ENCODE results near the gene SLC20A1.

Gene SLC20A1

DNA sequence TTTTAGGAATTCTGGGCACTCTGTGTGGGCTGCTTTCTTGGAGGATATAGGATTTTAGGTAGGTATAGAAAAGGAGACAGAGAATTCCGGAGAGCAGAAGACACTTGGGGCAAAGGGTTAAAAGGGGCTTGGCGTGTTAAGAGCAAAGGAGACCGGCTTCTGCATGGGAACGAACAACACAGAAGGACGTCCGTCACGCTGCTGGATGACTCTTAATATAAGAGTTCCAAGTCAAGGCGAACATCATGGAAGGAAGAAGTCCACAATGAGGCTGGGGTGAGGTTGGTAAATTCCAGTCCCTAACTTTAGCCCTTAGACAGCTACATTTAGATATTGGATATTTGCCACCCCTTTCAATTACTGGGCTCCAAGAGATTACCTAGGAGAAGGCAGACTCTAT is 15.9 kb upstream of the SLC20A1 start:
- in situ Hi-C loops (cut with MboI; ENCODE audit: low sequenced_read_pairs, unreplicated experiment) = loop anchor here (10.0 kb wide), 2 partner anchors 95 to 315 kb away; partner anchors contain the start of gene NT5DC4
- TF ChIP-seq, protein P1, sequence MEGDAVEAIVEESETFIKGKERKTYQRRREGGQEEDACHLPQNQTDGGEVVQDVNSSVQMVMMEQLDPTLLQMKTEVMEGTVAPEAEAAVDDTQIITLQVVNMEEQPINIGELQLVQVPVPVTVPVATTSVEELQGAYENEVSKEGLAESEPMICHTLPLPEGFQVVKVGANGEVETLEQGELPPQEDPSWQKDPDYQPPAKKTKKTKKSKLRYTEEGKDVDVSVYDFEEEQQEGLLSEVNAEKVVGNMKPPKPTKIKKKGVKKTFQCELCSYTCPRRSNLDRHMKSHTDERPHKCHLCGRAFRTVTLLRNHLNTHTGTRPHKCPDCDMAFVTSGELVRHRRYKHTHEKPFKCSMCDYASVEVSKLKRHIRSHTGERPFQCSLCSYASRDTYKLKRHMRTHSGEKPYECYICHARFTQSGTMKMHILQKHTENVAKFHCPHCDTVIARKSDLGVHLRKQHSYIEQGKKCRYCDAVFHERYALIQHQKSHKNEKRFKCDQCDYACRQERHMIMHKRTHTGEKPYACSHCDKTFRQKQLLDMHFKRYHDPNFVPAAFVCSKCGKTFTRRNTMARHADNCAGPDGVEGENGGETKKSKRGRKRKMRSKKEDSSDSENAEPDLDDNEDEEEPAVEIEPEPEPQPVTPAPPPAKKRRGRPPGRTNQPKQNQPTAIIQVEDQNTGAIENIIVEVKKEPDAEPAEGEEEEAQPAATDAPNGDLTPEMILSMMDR (IDR thresholded peaks at IDR 0.05; ENCODE audit: borderline replicate concordance, control extremely low read depth, extremely low read depth, insufficient read depth, missing control alignments) = no peak
- no peak for DNase-seq (ENCODE audit: low spot score)

DNA sequence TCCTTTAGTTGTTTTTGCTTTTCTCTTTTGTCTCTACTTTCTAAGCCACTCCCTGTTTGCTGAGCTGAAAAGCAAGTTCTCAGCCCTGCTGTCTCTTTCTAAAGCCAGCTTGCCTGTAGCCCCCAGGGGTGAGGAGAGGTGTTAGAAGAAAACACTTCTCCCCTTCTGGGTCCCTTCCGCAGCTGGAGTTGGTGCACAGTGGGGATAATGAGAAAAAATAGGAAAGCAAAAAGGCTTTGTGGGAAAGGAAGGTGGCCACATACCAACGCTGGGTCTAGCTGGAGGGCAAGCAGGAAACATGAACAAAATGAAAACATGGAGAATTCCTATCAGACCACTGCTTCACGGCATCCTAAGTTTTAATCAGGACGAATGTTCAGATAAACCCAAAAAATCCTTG is 15.5 kb upstream of the SLC20A1 start:
- in situ Hi-C loops (cut with MboI; ENCODE audit: low sequenced_read_pairs, unreplicated experiment) = no loop called here
- DNase-seq (ENCODE audit: low spot score) = no peak
- TF ChIP-seq, protein P1 (IDR thresholded peaks at IDR 0.05; ENCODE audit: borderline replicate concordance, control extremely low read depth, extremely low read depth, insufficient read depth, missing control alignments) = no peak

DNA sequence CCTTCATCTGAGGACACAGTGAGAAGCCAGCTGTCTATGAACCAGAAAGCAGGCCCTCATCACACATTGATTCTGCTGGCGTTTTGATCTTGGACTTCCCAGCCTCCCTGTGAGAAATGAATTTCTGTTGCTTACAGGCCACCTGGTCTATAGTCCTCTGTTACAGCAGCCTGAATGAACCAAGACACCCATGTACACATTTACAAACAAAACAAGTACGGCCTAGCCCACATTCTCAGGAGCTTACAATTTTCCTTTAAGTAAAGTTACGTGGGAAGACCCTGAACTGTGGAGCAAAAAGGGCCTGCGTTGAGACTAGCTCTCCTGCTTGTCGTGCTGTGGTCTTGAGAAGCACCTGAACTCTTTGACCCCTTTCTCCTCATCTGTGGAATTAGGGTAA is 12.0 kb upstream of the SLC20A1 start:
- no peak for DNase-seq (ENCODE audit: low spot score)
- TF ChIP-seq, protein P1 (IDR thresholded peaks at IDR 0.05; ENCODE audit: borderline replicate concordance, control extremely low read depth, extremely low read depth, insufficient read depth, missing control alignments) = no peak
- in situ Hi-C loops (cut with MboI; ENCODE audit: low sequenced_read_pairs, unreplicated experiment) = no loop called here

DNA sequence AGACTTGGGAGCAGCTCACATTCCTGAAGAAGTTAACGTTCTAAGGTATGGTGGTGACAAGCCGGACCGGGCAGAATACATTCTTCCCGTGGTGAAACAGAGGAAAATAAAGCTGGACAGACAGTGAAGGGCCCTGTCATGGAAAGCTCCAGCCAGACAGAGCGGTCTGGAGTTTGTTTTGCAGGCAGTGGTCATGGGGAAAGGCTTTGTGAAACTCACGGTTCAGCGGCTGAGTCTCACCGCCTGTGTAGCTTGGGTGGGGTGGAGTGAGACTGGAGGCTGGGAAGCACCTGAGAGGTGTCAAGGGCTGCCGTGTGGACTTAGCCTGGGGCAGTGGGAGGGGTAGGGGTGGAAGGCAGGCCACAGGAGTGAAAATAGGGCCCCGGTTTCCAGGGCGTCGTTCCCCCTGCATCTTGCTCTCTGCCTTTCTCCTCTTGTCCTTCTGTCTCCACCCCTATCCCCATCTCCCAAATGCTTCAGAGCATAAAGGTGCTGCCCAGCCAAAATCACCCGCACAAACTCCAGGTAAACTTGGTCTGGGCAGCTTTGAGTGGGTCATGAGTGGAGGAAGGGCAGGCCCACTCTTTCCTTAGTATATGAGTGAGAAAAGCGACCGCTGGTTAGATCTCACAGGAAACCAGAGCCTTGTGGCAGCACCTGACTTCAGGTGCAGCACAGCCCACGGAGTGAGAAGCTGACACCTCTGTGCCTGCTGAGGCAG is 11.4 kb upstream of the SLC20A1 start:
- in situ Hi-C loops (cut with MboI; ENCODE audit: low sequenced_read_pairs, unreplicated experiment) = no loop called here
- DNase-seq (ENCODE audit: low spot score) = peak; percentile 43
- TF ChIP-seq, protein P1 (IDR thresholded peaks at IDR 0.05; ENCODE audit: borderline replicate concordance, control extremely low read depth, extremely low read depth, insufficient read depth, missing control alignments) = no peak

DNA sequence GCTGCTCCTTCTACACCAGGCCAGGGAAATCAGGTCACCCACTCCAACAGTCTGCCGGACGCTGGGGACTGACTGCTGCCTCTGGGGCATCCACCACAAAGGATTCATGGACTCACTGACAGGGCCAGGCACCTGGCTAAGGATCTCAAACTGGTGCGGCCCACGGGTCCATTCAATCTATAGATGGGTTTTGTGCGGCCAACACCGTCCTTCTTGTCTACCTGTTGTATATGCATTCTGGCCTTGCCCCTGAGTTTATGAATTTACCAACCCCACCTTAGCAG is 10.9 kb upstream of the SLC20A1 start:
- in situ Hi-C loops (cut with MboI; ENCODE audit: low sequenced_read_pairs, unreplicated experiment) = no loop called here
- DNase-seq (ENCODE audit: low spot score) = no peak
- TF ChIP-seq, protein P1 (IDR thresholded peaks at IDR 0.05; ENCODE audit: borderline replicate concordance, control extremely low read depth, extremely low read depth, insufficient read depth, missing control alignments) = no peak

DNA sequence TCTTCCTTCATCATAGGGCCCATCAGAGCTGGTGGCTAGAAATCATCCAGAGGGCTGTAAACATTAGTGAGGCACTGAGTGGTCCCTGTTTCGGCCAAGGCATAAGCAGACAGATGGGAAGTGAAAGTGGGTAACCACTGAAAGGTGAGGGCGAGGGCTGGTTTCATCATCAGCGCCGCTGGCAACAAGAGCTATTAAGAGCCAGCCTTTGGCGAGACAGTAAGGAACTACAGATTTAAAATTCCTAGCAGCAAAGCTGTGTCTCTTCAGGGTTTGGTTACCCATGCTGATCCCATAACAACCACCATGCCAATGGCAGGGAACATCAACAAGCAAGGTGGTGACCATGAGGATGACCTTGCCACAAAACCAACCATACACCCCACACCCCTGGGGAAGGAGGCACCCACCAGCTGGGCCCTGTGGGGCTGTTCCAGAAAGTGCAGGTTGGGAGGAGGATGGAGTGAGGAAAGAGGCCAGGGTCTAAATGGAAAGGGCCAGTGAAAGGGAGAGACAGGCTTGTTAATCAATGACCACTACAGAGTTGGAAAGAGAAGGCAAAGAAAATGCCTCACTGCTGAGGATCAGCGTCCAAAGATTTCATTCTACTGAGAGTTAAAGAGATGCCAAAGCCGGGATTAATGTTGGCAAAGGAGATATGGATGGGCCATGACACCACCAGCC is 9.0 kb upstream of the SLC20A1 start:
- TF ChIP-seq, protein P1 (IDR thresholded peaks at IDR 0.05; ENCODE audit: borderline replicate concordance, control extremely low read depth, extremely low read depth, insufficient read depth, missing control alignments) = no peak
- DNase-seq (ENCODE audit: low spot score) = peak; percentile 43
- in situ Hi-C loops (cut with MboI; ENCODE audit: low sequenced_read_pairs, unreplicated experiment) = no loop called here

Measured in GM13976 (cell line).